PC-9 (cell line): ENCODE results near the gene LIMS2.

Source experiments
- CTCF ChIP-seq: fragments of 200-600 bp; sonication (generic); conservative IDR thresholded peaks from 2 replicates; pipeline ENCODE4 v1.6.1; 2017; ENCODE audit warnings: mixed run types, antibody characterized with exemption, mild to moderate bottlenecking, moderate library complexity
- EZH2 ChIP-seq: fragments of 200-600 bp; sonication (generic); IDR thresholded peaks from 2 replicates; pipeline ENCODE4 v1.8.0; 2017; ENCODE audit warnings: antibody characterized with exemption, low read depth

- TF ChIP-seq CTCF (no peak), EZH2 (no peak)
These were observed 22.5 kb downstream of the LIMS2 start for GRCh38 chr2:127652786-127653357.
